K562 (cell line): Measurements from ENCODE around the gene NTM. TPM values are rescaled to one million over a fixed set of nuclear protein-coding genes. Genes with fewer than 3 reads are reported as not detected.

Experiments
- ATAC-seq: fragments of 200-7000 bp; cut with Tn5 transposase; 3 replicates; pipeline ENCODE4 v1.9.1; 2020; ENCODE audit warnings: moderate library complexity
- BruUV-seq: library from RNA; stranded (reverse); fragments of 400-500 nt; replicated peaks from 2 replicates; lab custom pipeline; 2021; lab: Mats Ljungman, UMichigan
- CTCF ChIA-PET: fragments of 300-600 bp; formaldehyde crosslinking; extraction: SDS; loops from one replicate; lab custom pipeline; 2021; ENCODE audit warnings: low intra/inter-chr PET ratio; lab: Yijun Ruan, JAX
- POLR2A ChIA-PET: fragments of 300-600, 350-650 bp; sonication (Branson Sonifier 250); formaldehyde crosslinking; extraction: SDS; loops from one replicate; lab custom pipeline; 2021; ENCODE audit warnings: antibody characterized with exemption, inconsistent platforms; lab: Yijun Ruan, JAX
- DNase-seq, 4 experiments: peaks; one replicate each; pipeline versions ENCODE4 v3.0.0 to v3.0.0-alpha.2; 2011 to 2018; ENCODE audit warnings: low spot score in 3 of 4, mixed read lengths in 3 of 4; ENCODE audit errors: extremely low read depth in 1 of 4
- FAIRE-seq: peaks from 2 replicates; lab custom pipeline; 2011; peaks lifted over from hg19 to GRCh38; lab: Jason Lieb, UNC
- H2AFZ ChIP-seq: 2 replicates; pipeline ENCODE4 v1.6.0; 2011; ENCODE audit warnings: low read depth, low read length, control low read depth, inconsistent platforms
- H3K27ac ChIP-seq: fragments of 200-600 bp; 3 replicates; pipeline ENCODE4 v1.8.0; 2011; ENCODE audit warnings: low read depth, mild to moderate bottlenecking, control low read depth, inconsistent platforms, low read length, moderate library complexity, mixed read lengths; ENCODE audit errors: extremely low read depth
- H3K27me3 ChIP-seq, 2 experiments: fragments of 300-600 bp in 1 of 2; 2 replicates in 1 of 2; 3 replicates in 1 of 2; pipeline versions ENCODE4 v1.6.0 to v1.8.0; 2011; ENCODE audit warnings: inconsistent platforms in 2 of 2, low read length in 2 of 2, mild to moderate bottlenecking in 1 of 2, mixed read lengths in 1 of 2, moderate library complexity in 1 of 2; ENCODE audit not compliant: control insufficient read depth in 2 of 2, insufficient read depth in 2 of 2
- H3K36me3 ChIP-seq: fragments of 300-600 bp; 3 replicates; pipeline ENCODE4 v1.8.0; 2011; ENCODE audit warnings: mild to moderate bottlenecking, low read length, inconsistent platforms; ENCODE audit not compliant: control insufficient read depth, insufficient read depth
- H3K4me1 ChIP-seq, 2 experiments: fragments of 200-600 bp in 1 of 2; replicated peaks in 1 of 2; 2 replicates in 1 of 2; 3 replicates in 1 of 2; pipeline versions ENCODE4 v1.5.1 to v1.8.0; 2011; ENCODE audit warnings: inconsistent platforms in 2 of 2, low read length in 2 of 2, mild to moderate bottlenecking in 1 of 2, mixed read lengths in 1 of 2, moderate library complexity in 1 of 2; ENCODE audit not compliant: control insufficient read depth in 2 of 2, insufficient read depth in 2 of 2
- H3K4me2 ChIP-seq: 2 replicates; pipeline ENCODE4 v1.6.1; 2011; ENCODE audit warnings: low read length, control low read depth, inconsistent platforms, mixed read lengths; ENCODE audit not compliant: insufficient read depth
- H3K4me3 ChIP-seq: fragments of 200-600 bp; sonication (generic), shearing (Covaris generic); 2 replicates; pipeline ENCODE4 v1.5.1; 2016; ENCODE audit warnings: control low read depth, inconsistent platforms
- H3K79me2 ChIP-seq: fragments of 200-600 bp; 3 replicates; pipeline ENCODE4 v1.8.0; 2011; ENCODE audit warnings: low read length, inconsistent platforms; ENCODE audit not compliant: control insufficient read depth, insufficient read depth
- H3K9ac ChIP-seq, 2 experiments: 2 replicates each; pipeline versions ENCODE4 v1.6.0 to v1.6.1; 2011; ENCODE audit warnings: low read depth in 2 of 2, low read length in 2 of 2, control low read depth in 1 of 2, inconsistent platforms in 1 of 2, mild to moderate bottlenecking in 1 of 2, mixed read lengths in 1 of 2; ENCODE audit not compliant: insufficient read depth in 1 of 2
- H3K9me1 ChIP-seq: one replicate; pipeline ENCODE4 v1.6.0; 2011; ENCODE audit warnings: inconsistent platforms, mild to moderate bottlenecking, low read length, moderate library complexity; ENCODE audit not compliant: control insufficient read depth, insufficient read depth
- H3K9me3 ChIP-seq: replicated peaks from 2 replicates; pipeline ENCODE4 v1.5.1; 2011; ENCODE audit warnings: low read depth, low read length, inconsistent platforms; ENCODE audit not compliant: control insufficient read depth, insufficient read depth
- H4K20me1 ChIP-seq: replicated peaks from 2 replicates; pipeline ENCODE4 v1.6.1; 2011; ENCODE audit warnings: low read length, inconsistent platforms, mixed read lengths; ENCODE audit not compliant: control insufficient read depth, insufficient read depth
- CCNT2 ChIP-seq: IDR thresholded peaks from 2 replicates; pipeline ENCODE4 v1.6.1; 2011; ENCODE audit warnings: borderline replicate concordance, low read depth, mild to moderate bottlenecking, moderate library complexity, mixed read lengths, low read length; ENCODE audit not compliant: insufficient read length; ENCODE audit errors: extremely low read depth
- ETV1 ChIP-seq: fragments of 450-650 bp; conservative IDR thresholded peaks from 2 replicates; pipeline ENCODE4 v1.6.1; 2016; ENCODE audit warnings: missing genetic modification characterization, control low read depth, low read depth, missing compliant biosample characterization
- FOXJ3 ChIP-seq: sonication (generic); formaldehyde crosslinking; IDR thresholded peaks from 2 replicates; pipeline ENCODE4 v1.4.0; 2020; ENCODE audit warnings: mild to moderate bottlenecking, missing genetic modification reagents
- HLTF ChIP-seq: fragments of 450-650 bp; IDR thresholded peaks from 2 replicates; pipeline ENCODE4 v1.6.1; 2016
- ILK ChIP-seq: fragments of 450-650 bp; IDR thresholded peaks from 2 replicates; pipeline ENCODE4 v1.6.1; 2016; ENCODE audit warnings: missing genetic modification characterization, low read depth, mild to moderate bottlenecking, missing compliant biosample characterization, moderate library complexity, borderline replicate concordance
- LARP7 ChIP-seq: fragments of 450-650 bp; IDR thresholded peaks from 2 replicates; pipeline ENCODE4 v1.6.1; 2016
- MCM5 ChIP-seq: fragments of 450-650 bp; IDR thresholded peaks from 2 replicates; pipeline ENCODE4 v1.6.1; 2016; ENCODE audit warnings: low read depth
- SLC30A9 ChIP-seq: fragments of 250-450 bp; sonication (Bioruptor Pico); IDR thresholded peaks from 2 replicates; pipeline ENCODE4 v1.8.0; 2022; ENCODE audit warnings: mild to moderate bottlenecking, moderate library complexity
- STAT5A ChIP-seq: IDR thresholded peaks from 2 replicates; pipeline ENCODE4 v1.6.1; 2012; ENCODE audit warnings: low read length, inconsistent platforms, borderline replicate concordance
- STAT6 ChIP-seq: sonication (generic); formaldehyde crosslinking; IDR thresholded peaks from 2 replicates; pipeline ENCODE4 v1.8.1; 2023; ENCODE audit warnings: mild to moderate bottlenecking, missing genetic modification reagents
- XRCC4 ChIP-seq: IDR thresholded peaks from one replicate; pipeline ENCODE4 v1.6.1; 2011; ENCODE audit not compliant: insufficient read depth, insufficient read length; ENCODE audit errors: extremely low read depth
- ZBTB5 ChIP-seq: fragments of 450-650 bp; IDR thresholded peaks from 2 replicates; pipeline ENCODE4 v1.6.1; 2017; ENCODE audit warnings: antibody characterized with exemption
- ZNF583 ChIP-seq: fragments of 250-450 bp; sonication (Bioruptor Pico); IDR thresholded peaks from 2 replicates; pipeline ENCODE4 v1.4.0; 2020
- WGBS: fragments of 100-300 bp; shearing (Covaris generic); methylation state at CpG from one replicate; pipeline ENCODE4 v1.1.6; 2016; ENCODE audit warnings: low coverage, mixed read lengths; ENCODE audit not compliant: insufficient coverage; ENCODE audit errors: missing lambda C conversion rate; 5-methylcytosine and 5-hydroxymethylcytosine counted together
- in situ Hi-C: fragments of 300-500 bp; cut with MboI; formaldehyde crosslinking; loops from 4 replicates; pipeline ENCODE4 v1.15.0; 2018; ENCODE audit warnings: inconsistent platforms, mixed read lengths
- intact Hi-C: fragments of 100-400 bp; cut with micrococcal nuclease; formaldehyde crosslinking; loops from 2 replicates; pipeline ENCODE4 v1.14.2; 2022
- polyA plus RNA-seq, 8 experiments: library from polyadenylated mRNA; depleted of rRNA in 4 of 8; stranded (reverse) in 5 of 8; unstranded in 3 of 8; fragments of >200 nt; fragmentation: Nextera tagmentation in 2 of 8; fragmentation: Illumina TruSeq in 1 of 8; extraction: Ambion mirVana in 2 of 8; extraction: Trizol in 1 of 8; gene quantifications; 2 replicates each; pipeline versions ENCODE4 v1.2.1 to v1.2.3, GENCODE V29; 2011 to 2014; ENCODE audit warnings: inconsistent platforms in 1 of 8, missing spikeins in 1 of 8
- total RNA-seq, 7 experiments: library from RNA; depleted of rRNA in 6 of 7; stranded (reverse); fragments of >200 nt in 6 of 7; fragmentation: Illumina TruSeq in 2 of 7; extraction: Trizol in 2 of 7; gene quantifications; 2 replicates each; pipeline versions ENCODE4 v1.2.1 to v1.2.3, GENCODE V29; 2011 to 2021; ENCODE audit warnings: low replicate concordance in 1 of 7
- TF ChIP-seq, protein P1 (sequence below): fragments of 150-350 bp; conservative IDR thresholded peaks from 2 replicates; pipeline ENCODE4 v1.6.1; 2014; ENCODE audit warnings: low read length
- TF ChIP-seq, protein P2 (sequence below): sonication (generic); formaldehyde crosslinking; IDR thresholded peaks from 2 replicates; pipeline ENCODE4 v1.8.0; 2022; ENCODE audit warnings: missing genetic modification reagents, mild to moderate bottlenecking, moderate library complexity, borderline replicate concordance

The NTM gene
- total and polyA plus RNA-seq, 9 of the 15 experiments (the other 6 are each of a cell fraction or from before 2014, with no cell fraction given): not detected

DNA sequence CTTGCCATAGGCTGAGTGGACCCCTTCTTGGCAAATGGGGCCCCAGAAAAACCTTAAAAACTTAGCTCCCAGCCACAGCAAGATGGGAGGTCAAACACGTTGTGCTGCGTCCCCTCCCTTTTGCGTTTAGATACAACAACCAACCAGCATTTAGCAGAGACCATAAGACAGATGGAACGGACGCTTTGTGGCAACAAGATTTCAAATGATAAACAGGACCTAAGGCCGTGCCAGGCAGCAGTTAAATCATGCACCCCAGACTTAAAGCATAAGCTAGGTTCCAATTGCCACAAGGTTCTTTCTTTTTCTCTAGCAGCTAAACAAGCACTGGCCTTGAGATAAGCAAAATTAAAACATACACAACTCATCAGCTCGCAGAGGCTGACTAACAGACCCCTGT, 39.4 kb upstream of the NTM start:
- in situ Hi-C loops (no loop called here), intact Hi-C loops (no loop called here)
- CTCF ChIA-PET: no interaction called here
- ATAC-seq (no peak), DNase-seq (no peak), FAIRE-seq (no peak)
- Histone ChIP-seq H3K79me2 (no peaks in the 10 kb centered on the region), H3K36me3 (no peaks in the 10 kb centered on the region), H3K4me2 (no peak overlapping the region), H3K9ac (no peak overlapping the region), H4K20me1 (no peaks in the 10 kb centered on the region), H3K27ac (no peak overlapping the region), H3K9me3 (no peaks in the 10 kb centered on the region), H3K4me1 (no peaks in the 10 kb centered on the region), H3K4me3 (no peak overlapping the region), H3K9me1 (no peaks in the 10 kb centered on the region), H3K27me3 (no peaks in the 10 kb centered on the region), H2AFZ (no peak overlapping the region)
- POLR2A ChIA-PET: no interaction called here
- BruUV-seq: no TSS peak
- 2% methylated on average over 7 of the region's 7 CpGs for WGBS
- TF ChIP-seq LARP7: no peak
- TF ChIP-seq, protein P1, sequence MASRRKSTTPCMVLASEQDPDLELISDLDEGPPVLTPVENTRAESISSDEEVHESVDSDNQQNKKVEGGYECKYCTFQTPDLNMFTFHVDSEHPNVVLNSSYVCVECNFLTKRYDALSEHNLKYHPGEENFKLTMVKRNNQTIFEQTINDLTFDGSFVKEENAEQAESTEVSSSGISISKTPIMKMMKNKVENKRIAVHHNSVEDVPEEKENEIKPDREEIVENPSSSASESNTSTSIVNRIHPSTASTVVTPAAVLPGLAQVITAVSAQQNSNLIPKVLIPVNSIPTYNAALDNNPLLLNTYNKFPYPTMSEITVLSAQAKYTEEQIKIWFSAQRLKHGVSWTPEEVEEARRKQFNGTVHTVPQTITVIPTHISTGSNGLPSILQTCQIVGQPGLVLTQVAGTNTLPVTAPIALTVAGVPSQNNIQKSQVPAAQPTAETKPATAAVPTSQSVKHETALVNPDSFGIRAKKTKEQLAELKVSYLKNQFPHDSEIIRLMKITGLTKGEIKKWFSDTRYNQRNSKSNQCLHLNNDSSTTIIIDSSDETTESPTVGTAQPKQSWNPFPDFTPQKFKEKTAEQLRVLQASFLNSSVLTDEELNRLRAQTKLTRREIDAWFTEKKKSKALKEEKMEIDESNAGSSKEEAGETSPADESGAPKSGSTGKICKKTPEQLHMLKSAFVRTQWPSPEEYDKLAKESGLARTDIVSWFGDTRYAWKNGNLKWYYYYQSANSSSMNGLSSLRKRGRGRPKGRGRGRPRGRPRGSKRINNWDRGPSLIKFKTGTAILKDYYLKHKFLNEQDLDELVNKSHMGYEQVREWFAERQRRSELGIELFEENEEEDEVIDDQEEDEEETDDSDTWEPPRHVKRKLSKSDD: no peak
- no peak for TF ChIP-seq XRCC4
- TF ChIP-seq SLC30A9: no peak
- TF ChIP-seq FOXJ3 (CRISPR knock-in tag): no peak
- no peak for TF ChIP-seq MCM5
- TF ChIP-seq ETV1: no peak
- no peak for TF ChIP-seq ZBTB5
- TF ChIP-seq STAT5A: no peak
- no peak for TF ChIP-seq CCNT2
- no peak for TF ChIP-seq HLTF
- TF ChIP-seq, protein P2, sequence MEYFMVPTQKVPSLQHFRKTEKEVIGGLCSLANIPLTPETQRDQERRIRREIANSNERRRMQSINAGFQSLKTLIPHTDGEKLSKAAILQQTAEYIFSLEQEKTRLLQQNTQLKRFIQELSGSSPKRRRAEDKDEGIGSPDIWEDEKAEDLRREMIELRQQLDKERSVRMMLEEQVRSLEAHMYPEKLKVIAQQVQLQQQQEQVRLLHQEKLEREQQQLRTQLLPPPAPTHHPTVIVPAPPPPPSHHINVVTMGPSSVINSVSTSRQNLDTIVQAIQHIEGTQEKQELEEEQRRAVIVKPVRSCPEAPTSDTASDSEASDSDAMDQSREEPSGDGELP (CRISPR knock-in tag): no peak
- TF ChIP-seq ILK (tag): no peak
- no peak for TF ChIP-seq ZNF583 (CRISPR knock-in tag)
- TF ChIP-seq STAT6: no peak
